ENCODE measurements around the gene ACOT13.
A peak's percentile ranks its signal among the peaks of the same experiment; 100 is the strongest.

ACOT13 gene

GRCh38 chr6:24650365-24650764 lies 16.5 kb upstream of the ACOT13 start:
- Histone ChIP-seq H3K9ac (ENCODE audit: low read length) (no peak overlapping the region), H3K4ac (ENCODE audit: low read depth, low read length) (no peak overlapping the region), H2AFZ (ENCODE audit: insufficient read depth, low read length, poor library complexity) (no peak overlapping the region), H3K79me2 (ENCODE audit: control insufficient read depth, insufficient read depth, low read length, poor library complexity) (no peaks in the 10 kb centered on the region), H2BK5ac (ENCODE audit: low read depth, low read length, poor library complexity) (no peak overlapping the region), H2BK120ac (ENCODE audit: insufficient read depth, low read length, poor library complexity) (no peak overlapping the region), H3K23ac (ENCODE audit: low read length) (no peak overlapping the region), H3K4me2 (ENCODE audit: low read length) (no peak overlapping the region), H3K4me3 (ENCODE audit: low read depth, low read length) (no peak overlapping the region), H2BK12ac (ENCODE audit: low read length) (no peak overlapping the region), H3K79me1 (ENCODE audit: low read length) (no peaks in the 10 kb centered on the region), H4K12ac (ENCODE audit: low read depth, low read length) (no peak overlapping the region), H3K27me3 (ENCODE audit: insufficient read depth, low read length) (no peaks in the 10 kb centered on the region), H3K14ac (ENCODE audit: low read length) (no peak overlapping the region), H3K36me3 (ENCODE audit: control insufficient read depth in 1 of 2, insufficient read depth in 2 of 2, low read length in 2 of 2) (peaks cover 5 to 13% of the 10 kb centered on the region in 2 experiments), H4K8ac (ENCODE audit: low read depth, low read length) (no peak overlapping the region), H4K91ac (ENCODE audit: low read depth, low read length) (no peak overlapping the region), H3K4me1 (ENCODE audit: control insufficient read depth in 1 of 2, insufficient read depth in 2 of 2, low read length in 2 of 2) (peaks cover 4 to 8% of the 10 kb centered on the region in 2 experiments), H3K18ac (ENCODE audit: low read length) (no peak overlapping the region), H3K9me3 (ENCODE audit: insufficient read depth, low read depth, low read length) (no peaks in the 10 kb centered on the region), H2AK5ac (ENCODE audit: low read length) (no peak overlapping the region), H3K27ac (ENCODE audit: low read depth, low read length) (no peak overlapping the region)
- WGBS (ENCODE audit: extremely low coverage, insufficient coverage, insufficient read length) = no CpG with 5 or more reads among the region's 3 CpGs
- no peak for DNase-seq

DNA sequence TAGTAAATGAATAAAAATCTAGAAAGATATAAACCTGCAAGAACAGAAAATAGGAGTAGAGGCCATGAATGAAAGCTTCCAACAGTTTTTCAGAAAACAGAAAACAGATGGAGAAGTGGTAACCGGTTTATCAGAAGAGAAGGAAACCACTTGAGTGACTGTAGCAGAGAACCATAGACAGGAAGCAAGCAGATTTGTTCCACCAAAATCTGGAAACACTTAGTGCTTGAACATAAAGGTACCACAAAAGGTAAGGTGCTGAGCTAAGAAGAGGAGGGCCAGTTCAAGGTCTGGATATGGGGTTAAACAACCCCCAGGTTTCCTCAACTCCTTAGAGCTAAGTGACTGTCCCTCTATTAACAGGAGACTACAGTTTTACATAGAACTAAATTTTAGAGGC lies 11.7 kb upstream of the ACOT13 start:
- Histone ChIP-seq H2BK12ac (ENCODE audit: low read length) (no peak overlapping the region), H4K91ac (ENCODE audit: low read depth, low read length) (no peak overlapping the region), H2BK5ac (ENCODE audit: low read depth, low read length, poor library complexity) (no peak overlapping the region), H3K79me2 (ENCODE audit: control insufficient read depth, insufficient read depth, low read length, poor library complexity) (no peaks in the 10 kb centered on the region), H2AK5ac (ENCODE audit: low read length) (no peak overlapping the region), H3K4me1 (ENCODE audit: control insufficient read depth in 1 of 2, insufficient read depth in 2 of 2, low read length in 2 of 2) (no peaks in the 10 kb centered on the region), H3K27ac (ENCODE audit: low read depth, low read length) (no peak overlapping the region), H3K4ac (ENCODE audit: low read depth, low read length) (no peak overlapping the region), H3K18ac (ENCODE audit: low read length) (no peak overlapping the region), H3K4me2 (ENCODE audit: low read length) (no peak overlapping the region), H2BK120ac (ENCODE audit: insufficient read depth, low read length, poor library complexity) (no peak overlapping the region), H3K36me3 (ENCODE audit: control insufficient read depth in 1 of 2, insufficient read depth in 2 of 2, low read length in 2 of 2) (peaks cover 5 to 17% of the 10 kb centered on the region in 2 experiments), H2AFZ (ENCODE audit: insufficient read depth, low read length, poor library complexity) (no peak overlapping the region), H3K27me3 (ENCODE audit: insufficient read depth, low read length) (no peaks in the 10 kb centered on the region), H3K23ac (ENCODE audit: low read length) (no peak overlapping the region), H3K4me3 (ENCODE audit: low read depth, low read length) (no peak overlapping the region), H4K12ac (ENCODE audit: low read depth, low read length) (no peak overlapping the region), H3K9ac (ENCODE audit: low read length) (no peak overlapping the region), H3K79me1 (ENCODE audit: low read length) (no peaks in the 10 kb centered on the region), H4K8ac (ENCODE audit: low read depth, low read length) (no peak overlapping the region), H3K14ac (ENCODE audit: low read length) (no peak overlapping the region), H3K9me3 (ENCODE audit: insufficient read depth, low read depth, low read length) (no peaks in the 10 kb centered on the region)
- no CpG with 5 or more reads among the region's 1 CpG for WGBS (ENCODE audit: extremely low coverage, insufficient coverage, insufficient read length)
- DNase-seq = no peak

- no peaks in the 10 kb centered on the region for H3K9me3 ChIP-seq (ENCODE audit: insufficient read depth, low read depth, low read length)
- H3K4me2 ChIP-seq (ENCODE audit: low read length) = no peak overlapping the region
- no peak overlapping the region for H2BK5ac ChIP-seq (ENCODE audit: low read depth, low read length, poor library complexity)
- H2BK120ac ChIP-seq (ENCODE audit: insufficient read depth, low read length, poor library complexity) = no peak overlapping the region
- no peak overlapping the region for H2BK12ac ChIP-seq (ENCODE audit: low read length)
- no peak overlapping the region for H3K9ac ChIP-seq (ENCODE audit: low read length)
- no peak overlapping the region for H3K23ac ChIP-seq (ENCODE audit: low read length)
- H3K4me1 ChIP-seq (ENCODE audit: control insufficient read depth in 1 of 2, insufficient read depth in 2 of 2, low read length in 2 of 2) = no peaks in the 10 kb centered on the region
- H4K12ac ChIP-seq (ENCODE audit: low read depth, low read length) = no peak overlapping the region
- no peak overlapping the region for H4K91ac ChIP-seq (ENCODE audit: low read depth, low read length)
- no peak overlapping the region for H3K14ac ChIP-seq (ENCODE audit: low read length)
- no peaks in the 10 kb centered on the region for H3K79me1 ChIP-seq (ENCODE audit: low read length)
- peaks cover 7 to 12% of the 10 kb centered on the region in 2 experiments for H3K36me3 ChIP-seq (ENCODE audit: control insufficient read depth in 1 of 2, insufficient read depth in 2 of 2, low read length in 2 of 2)
- H3K27ac ChIP-seq (ENCODE audit: low read depth, low read length) = no peak overlapping the region
- H3K27me3 ChIP-seq (ENCODE audit: insufficient read depth, low read length) = no peaks in the 10 kb centered on the region
- no CpG with 5 or more reads among the region's 9 CpGs for WGBS (ENCODE audit: extremely low coverage, insufficient coverage, insufficient read length)
- no peak overlapping the region for H4K8ac ChIP-seq (ENCODE audit: low read depth, low read length)
- no peak overlapping the region for H2AK5ac ChIP-seq (ENCODE audit: low read length)
- H3K4ac ChIP-seq (ENCODE audit: low read depth, low read length) = no peak overlapping the region
- H3K18ac ChIP-seq (ENCODE audit: low read length) = no peak overlapping the region
- DNase-seq = peak; percentile 28 to 41
- H3K4me3 ChIP-seq (ENCODE audit: low read depth, low read length) = no peak overlapping the region
- no peak overlapping the region for H2AFZ ChIP-seq (ENCODE audit: insufficient read depth, low read length, poor library complexity)
- H3K79me2 ChIP-seq (ENCODE audit: control insufficient read depth, insufficient read depth, low read length, poor library complexity) = no peaks in the 10 kb centered on the region
Measured at GRCh38 chr6:24658573-24659560, 8.0 kb upstream of the ACOT13 start.

DNA sequence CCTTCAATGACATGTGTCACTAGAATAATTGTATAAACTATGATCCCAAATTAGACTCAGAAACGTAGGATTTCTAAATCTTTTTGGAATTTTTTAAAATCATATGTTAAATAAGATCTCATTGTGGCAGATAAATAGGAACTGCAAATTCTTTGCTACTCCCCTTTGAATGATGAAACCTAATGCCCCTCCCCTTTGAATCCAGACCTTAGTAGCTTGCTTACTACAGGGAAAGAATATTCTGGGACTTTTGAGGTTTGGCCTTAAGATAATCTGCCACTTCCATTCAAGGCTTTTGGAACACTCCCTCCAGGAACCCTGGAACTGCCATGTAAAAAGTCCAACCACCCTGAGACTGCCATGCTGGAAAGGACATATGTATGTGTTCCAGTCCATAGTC lies 7.3 kb upstream of the ACOT13 start:
- H3K18ac ChIP-seq (ENCODE audit: low read length) = no peak overlapping the region

More for the DNA sequence above, 7.3 kb upstream of the ACOT13 start:
- Histone ChIP-seq H3K4me2 (ENCODE audit: low read length) (no peak overlapping the region), H3K23ac (ENCODE audit: low read length) (no peak overlapping the region), H4K91ac (ENCODE audit: low read depth, low read length) (no peak overlapping the region), H3K4me1 (ENCODE audit: control insufficient read depth in 1 of 2, insufficient read depth in 2 of 2, low read length in 2 of 2) (no peaks in the 10 kb centered on the region), H4K12ac (ENCODE audit: low read depth, low read length) (no peak overlapping the region), H3K36me3 (ENCODE audit: control insufficient read depth in 1 of 2, insufficient read depth in 2 of 2, low read length in 2 of 2) (peaks cover 7 to 12% of the 10 kb centered on the region in 2 experiments), H2BK12ac (ENCODE audit: low read length) (no peak overlapping the region), H3K27me3 (ENCODE audit: insufficient read depth, low read length) (no peaks in the 10 kb centered on the region), H3K4me3 (ENCODE audit: low read depth, low read length) (no peak overlapping the region), H2BK5ac (ENCODE audit: low read depth, low read length, poor library complexity) (no peak overlapping the region), H4K8ac (ENCODE audit: low read depth, low read length) (no peak overlapping the region), H3K79me2 (ENCODE audit: control insufficient read depth, insufficient read depth, low read length, poor library complexity) (no peaks in the 10 kb centered on the region), H3K9me3 (ENCODE audit: insufficient read depth, low read depth, low read length) (no peaks in the 10 kb centered on the region), H3K4ac (ENCODE audit: low read depth, low read length) (no peak overlapping the region), H2AFZ (ENCODE audit: insufficient read depth, low read length, poor library complexity) (no peak overlapping the region), H2BK120ac (ENCODE audit: insufficient read depth, low read length, poor library complexity) (no peak overlapping the region), H3K27ac (ENCODE audit: low read depth, low read length) (no peak overlapping the region), H3K9ac (ENCODE audit: low read length) (no peak overlapping the region), H3K79me1 (ENCODE audit: low read length) (no peaks in the 10 kb centered on the region), H2AK5ac (ENCODE audit: low read length) (no peak overlapping the region), H3K14ac (ENCODE audit: low read length) (no peak overlapping the region)
- WGBS (ENCODE audit: extremely low coverage, insufficient coverage, insufficient read length) = no CpG with 5 or more reads among the region's 1 CpG
- no peak for DNase-seq

Data from trophoblast cell (in vitro differentiated cells and primary cell).